HFFc6 (cell line): ENCODE data around the gene ZXDA. TPM values are rescaled to one million over a fixed set of nuclear protein-coding genes. Genes with fewer than 3 reads are reported as not detected.
"Not testable (repeated sequence)": the region's sequence is repeated elsewhere in the genome, so short reads cannot be mapped to it uniquely, and the experiment has no call there.

Experiments
- DNase-seq: peaks from one replicate; pipeline ENCODE4 v3.0.0-alpha.2; 2018
- H3K27ac Mint-ChIP-seq: 2 replicates; pipeline ENCODE4 v1.8.0; 2020; ENCODE audit warnings: mild to moderate bottlenecking, mixed read lengths
- H3K27me3 Mint-ChIP-seq: 2 replicates; pipeline ENCODE4 v1.8.0; 2021; ENCODE audit warnings: mild to moderate bottlenecking, moderate library complexity, mixed read lengths; ENCODE audit not compliant: insufficient read depth
- H3K36me3 Mint-ChIP-seq: 2 replicates; pipeline ENCODE4 v1.8.0; 2021; ENCODE audit warnings: low read depth, mixed read lengths
- H3K4me1 Mint-ChIP-seq: 2 replicates; pipeline ENCODE4 v1.8.0; 2020; ENCODE audit warnings: low read depth, mixed read lengths
- H3K4me3 Mint-ChIP-seq: 2 replicates; pipeline ENCODE4 v1.8.0; 2020; ENCODE audit warnings: mild to moderate bottlenecking, moderate library complexity, mixed read lengths
- H3K9me3 Mint-ChIP-seq: 2 replicates; pipeline ENCODE4 v1.8.0; 2020; ENCODE audit warnings: mild to moderate bottlenecking, mixed read lengths
- long read RNA-seq: library from polyadenylated mRNA; unstranded; transcript quantifications from one replicate; pipeline ENCODE4 v2.0.0, GENCODE V29; 2019
- total RNA-seq, 6 experiments: library from RNA; stranded (reverse); fragmentation: NEBNext Ultra II Directional; extraction: Animal tissue kit (Norgen Biotek cat#: 25700); gene quantifications; 2 replicates in 1 of 6; 3 replicates in 5 of 6; pipeline ENCODE4 v1.2.3, GENCODE V29; 2021
- TF ChIP-seq, protein P1 (sequence below): fragments of 200-600 bp; sonication (generic); IDR thresholded peaks from 2 replicates; pipeline ENCODE4 v1.5.0; 2021; ENCODE audit warnings: antibody characterized with exemption, mild to moderate bottlenecking

ZXDA gene
- 1 to 10 TPM; 2.3 to 3.5 (median 3.2) TPM for total RNA-seq
- long read RNA-seq, full-length matches to known transcripts = 1 of 1 reads
- long read RNA-seq, partial matches to known transcripts = 0 of 1 reads
- long read RNA-seq, other reads (novel, unspliced or antisense) = 0 of 1 reads

DNA sequence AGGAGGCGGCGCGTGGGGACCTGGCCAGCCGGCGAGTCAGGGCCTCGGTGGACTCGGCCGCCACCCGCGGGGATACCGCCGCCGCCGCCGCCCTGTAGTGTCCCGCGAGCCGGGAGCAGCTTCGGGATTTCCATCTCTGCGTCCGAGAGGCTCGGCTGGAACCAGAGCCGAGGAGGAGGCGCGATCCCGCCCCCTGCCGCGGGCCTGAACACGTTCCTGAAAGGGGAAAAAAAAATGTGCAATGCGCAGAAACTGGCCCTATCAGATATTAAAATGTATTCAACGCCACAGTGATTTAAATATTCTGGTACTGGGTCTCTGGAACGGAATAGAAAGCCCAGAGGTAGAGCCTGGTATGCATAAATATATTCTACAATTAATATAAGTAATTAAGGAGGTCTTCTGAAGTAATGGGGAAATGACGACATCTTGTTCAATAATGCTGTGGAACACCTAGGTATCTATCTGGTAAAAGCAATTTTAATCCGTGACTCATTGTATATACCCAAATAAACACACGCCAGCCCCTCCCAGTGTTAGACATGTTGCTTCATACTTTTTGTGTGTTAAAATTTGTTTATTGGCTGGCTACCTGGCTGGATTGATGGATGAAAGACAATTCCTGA lies at the start of gene ZXDA:
Gene ZXDA, minus strand, starts transcription at position 172 of the 626 bp plus-strand sequence. Its CDS starts 38 bp downstream, at position 134.
- Mint-ChIP-seq H3K27ac (peak within 1 kb of the TSS; percentile 70), H3K4me3 (peak within 1 kb of the TSS; percentile 82), H3K4me1 (peaks cover 36% of the 10 kb centered on the region)
- DNase-seq, H3K9me3 Mint-ChIP-seq, H3K27me3 Mint-ChIP-seq, H3K36me3 Mint-ChIP-seq: not testable (repeated sequence)

- Mint-ChIP-seq H3K36me3 (no peaks in the 10 kb centered on the region), H3K27me3 (no peaks in the 10 kb centered on the region), H3K4me3 (no peak overlapping the region), H3K27ac (no peak overlapping the region), H3K9me3 (no peaks in the 10 kb centered on the region), H3K4me1 (no peaks in the 10 kb centered on the region)
- no peak for DNase-seq
- TF ChIP-seq, protein P1, sequence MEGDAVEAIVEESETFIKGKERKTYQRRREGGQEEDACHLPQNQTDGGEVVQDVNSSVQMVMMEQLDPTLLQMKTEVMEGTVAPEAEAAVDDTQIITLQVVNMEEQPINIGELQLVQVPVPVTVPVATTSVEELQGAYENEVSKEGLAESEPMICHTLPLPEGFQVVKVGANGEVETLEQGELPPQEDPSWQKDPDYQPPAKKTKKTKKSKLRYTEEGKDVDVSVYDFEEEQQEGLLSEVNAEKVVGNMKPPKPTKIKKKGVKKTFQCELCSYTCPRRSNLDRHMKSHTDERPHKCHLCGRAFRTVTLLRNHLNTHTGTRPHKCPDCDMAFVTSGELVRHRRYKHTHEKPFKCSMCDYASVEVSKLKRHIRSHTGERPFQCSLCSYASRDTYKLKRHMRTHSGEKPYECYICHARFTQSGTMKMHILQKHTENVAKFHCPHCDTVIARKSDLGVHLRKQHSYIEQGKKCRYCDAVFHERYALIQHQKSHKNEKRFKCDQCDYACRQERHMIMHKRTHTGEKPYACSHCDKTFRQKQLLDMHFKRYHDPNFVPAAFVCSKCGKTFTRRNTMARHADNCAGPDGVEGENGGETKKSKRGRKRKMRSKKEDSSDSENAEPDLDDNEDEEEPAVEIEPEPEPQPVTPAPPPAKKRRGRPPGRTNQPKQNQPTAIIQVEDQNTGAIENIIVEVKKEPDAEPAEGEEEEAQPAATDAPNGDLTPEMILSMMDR = no peak
Observed at GRCh38 chrX:57952320-57952678, 42.0 kb upstream of the ZXDA start.

DNA sequence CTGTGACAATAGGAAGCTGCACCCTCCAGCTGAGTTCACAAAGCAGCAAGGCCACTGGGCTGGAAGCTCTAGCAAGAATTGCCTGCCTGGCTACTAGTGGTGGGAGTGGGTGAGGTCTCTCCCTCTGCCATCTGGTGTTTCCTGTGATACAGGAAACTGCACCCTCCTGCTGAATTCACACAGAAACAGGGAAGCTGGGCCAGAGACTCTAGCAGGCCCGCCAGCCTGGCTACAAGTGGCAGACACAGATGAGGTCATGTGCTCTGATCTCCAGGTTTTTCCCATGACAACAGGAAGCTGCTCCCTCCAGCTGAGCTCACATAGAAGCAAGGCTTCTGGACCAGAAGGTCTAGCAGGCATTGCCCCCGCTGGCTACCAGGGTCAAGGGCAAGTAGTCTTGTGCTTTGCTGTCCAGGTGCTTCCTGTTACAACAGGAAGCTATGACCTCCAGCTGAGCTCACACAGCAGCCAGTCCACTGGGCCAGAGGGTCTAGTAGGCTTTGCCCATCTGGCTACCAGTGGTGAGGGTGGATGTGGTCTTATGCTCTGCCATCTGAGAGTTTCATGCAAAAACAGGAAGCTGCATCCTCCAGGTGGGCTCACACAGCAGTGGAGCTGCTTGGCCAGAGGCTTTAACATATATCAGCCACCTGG lies 41.5 kb upstream of the ZXDA start:
- no peak overlapping the region for H3K27ac Mint-ChIP-seq
- no peaks in the 10 kb centered on the region for H3K27me3 Mint-ChIP-seq
- H3K9me3 Mint-ChIP-seq = no peaks in the 10 kb centered on the region
- H3K4me1 Mint-ChIP-seq = no peaks in the 10 kb centered on the region
- no peak for DNase-seq
- TF ChIP-seq, protein P1 = no peak
- no peaks in the 10 kb centered on the region for H3K36me3 Mint-ChIP-seq
- no peak overlapping the region for H3K4me3 Mint-ChIP-seq

DNA sequence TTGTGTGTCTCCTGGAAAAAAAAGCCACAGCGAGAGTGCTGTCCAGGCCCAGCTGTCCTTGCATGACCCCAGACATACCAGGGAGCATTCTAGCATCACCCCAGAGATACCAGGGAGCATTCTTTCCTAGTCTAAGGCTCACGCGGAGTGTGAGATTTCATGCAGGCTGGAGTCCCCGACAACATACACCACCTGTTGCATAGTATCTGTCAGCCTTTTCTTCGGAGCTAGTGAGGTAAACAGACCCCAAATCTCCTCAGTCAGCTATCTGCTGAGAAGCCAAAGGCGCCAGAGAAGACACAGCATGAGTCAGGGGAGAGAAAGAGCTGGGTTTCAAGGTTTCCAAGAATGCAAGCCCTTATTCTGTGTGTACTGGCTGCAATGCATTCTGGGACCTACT lies 23.1 kb upstream of the ZXDA start:
- H3K4me1 Mint-ChIP-seq = no peaks in the 10 kb centered on the region
- TF ChIP-seq, protein P1 = no peak
- H3K27ac Mint-ChIP-seq = no peak overlapping the region
- no peaks in the 10 kb centered on the region for H3K9me3 Mint-ChIP-seq
- H3K4me3 Mint-ChIP-seq = no peak overlapping the region
- no peaks in the 10 kb centered on the region; the same call in 1 of the 2 replicates for H3K27me3 Mint-ChIP-seq
- no peaks in the 10 kb centered on the region for H3K36me3 Mint-ChIP-seq
- DNase-seq = no peak

DNA sequence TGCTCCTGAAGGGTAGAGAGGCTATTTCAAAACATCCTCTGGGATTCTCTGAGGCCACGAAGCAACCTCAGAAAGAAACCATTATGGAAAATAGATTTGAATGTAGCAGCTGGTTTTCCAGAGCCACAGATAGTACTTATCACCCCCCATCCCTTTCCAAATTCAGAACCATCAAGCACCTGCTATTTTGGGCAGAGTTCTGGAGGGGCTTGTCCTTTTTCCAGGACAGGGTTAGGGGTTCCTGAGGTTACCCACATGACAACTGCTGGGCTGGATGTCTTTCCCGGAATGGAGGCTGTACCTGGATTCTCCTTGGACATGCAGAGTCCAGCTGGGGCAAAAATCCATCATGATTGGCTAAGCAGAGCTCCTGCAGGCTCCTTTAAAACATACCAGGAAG lies 22.0 kb upstream of the ZXDA start:
- H3K36me3 Mint-ChIP-seq = no peaks in the 10 kb centered on the region
- no peaks in the 10 kb centered on the region for H3K9me3 Mint-ChIP-seq
- no peak for DNase-seq
- no peaks in the 10 kb centered on the region for H3K4me1 Mint-ChIP-seq
- H3K4me3 Mint-ChIP-seq = no peak overlapping the region
- H3K27ac Mint-ChIP-seq = no peak overlapping the region
- no peaks in the 10 kb centered on the region; the same call in 1 of the 2 replicates for H3K27me3 Mint-ChIP-seq
- TF ChIP-seq, protein P1 = no peak

GRCh38 chrX:57930051-57930450 lies 19.8 kb upstream of the ZXDA start:
- TF ChIP-seq, protein P1 = no peak
- Mint-ChIP-seq H3K9me3 (no peaks in the 10 kb centered on the region), H3K4me1 (no peaks in the 10 kb centered on the region), H3K27ac (no peak overlapping the region), H3K4me3 (no peak overlapping the region), H3K36me3 (no peaks in the 10 kb centered on the region), H3K27me3 (no peaks in the 10 kb centered on the region; the same call in 1 of the 2 replicates)
- no peak for DNase-seq
